GM18867 (cell line): ENCODE results near the gene ELF5.

Experiments
- ATAC-seq: cut with Tn5 transposase; IDR thresholded peaks from one replicate; pipeline ENCODE4 v1.9.1; 2021; ENCODE audit warnings: mild to moderate bottlenecking, moderate library complexity; ENCODE audit not compliant: unreplicated experiment

ELF5 gene

GRCh38 chr11:34513682-34514449 lies at the start of gene ELF5:
TSS of gene ELF5 (minus strand) at chr11:34513794. CDS start at chr11:34505749, 8,045 bp downstream.
- no peak for ATAC-seq

- no peak for ATAC-seq
These were observed 49.4 kb upstream of the ELF5 start for GRCh38 chr11:34562976-34563375.

GRCh38 chr11:34560511-34560910 lies 46.9 kb upstream of the ELF5 start:
- ATAC-seq, result no peak

- ATAC-seq, result no peak
These were observed 45.1 kb upstream of the ELF5 start for GRCh38 chr11:34558673-34559072.

GRCh38 chr11:34558211-34558610 lies 44.6 kb upstream of the ELF5 start:
- no peak for ATAC-seq

GRCh38 chr11:34552270-34552669 lies 38.7 kb upstream of the ELF5 start:
- ATAC-seq, result no peak

GRCh38 chr11:34549271-34549670 lies 35.7 kb upstream of the ELF5 start:
- ATAC-seq, result no peak

- ATAC-seq, result no peak
These were observed 34.7 kb upstream of the ELF5 start for GRCh38 chr11:34548278-34548677.

- no peak for ATAC-seq
These were observed 33.1 kb upstream of the ELF5 start for GRCh38 chr11:34546511-34547209.

GRCh38 chr11:34542089-34542488 lies 28.5 kb upstream of the ELF5 start:
- no peak for ATAC-seq

GRCh38 chr11:34540870-34541269 lies 27.3 kb upstream of the ELF5 start:
- no peak for ATAC-seq

GRCh38 chr11:34537636-34538035 lies 24.0 kb upstream of the ELF5 start:
- no peak for ATAC-seq

GRCh38 chr11:34536056-34536455 lies 22.5 kb upstream of the ELF5 start:
- no peak for ATAC-seq

- no peak for ATAC-seq
These were observed 21.2 kb upstream of the ELF5 start for GRCh38 chr11:34534826-34535225.

GRCh38 chr11:34531663-34532062 lies 18.1 kb upstream of the ELF5 start:
- ATAC-seq, result no peak

- no peak for ATAC-seq
These were observed 17.1 kb upstream of the ELF5 start for GRCh38 chr11:34530545-34531234.

GRCh38 chr11:34529643-34530042 lies 16.0 kb upstream of the ELF5 start:
- ATAC-seq, result no peak

GRCh38 chr11:34528072-34528471 lies 14.5 kb upstream of the ELF5 start:
- no peak for ATAC-seq

- ATAC-seq, result no peak
These were observed 12.5 kb upstream of the ELF5 start for GRCh38 chr11:34525888-34526657.

- ATAC-seq, result no peak
These were observed 11.5 kb upstream of the ELF5 start for GRCh38 chr11:34525098-34525497.

- ATAC-seq, result no peak
These were observed 11.1 kb upstream of the ELF5 start for GRCh38 chr11:34524696-34525095.
